Vagina (tissue), 2 donors: Measurements from ENCODE around the gene PLP2. TPM values are rescaled to one million over a fixed set of nuclear protein-coding genes. Genes with fewer than 3 reads are reported as not detected.
"Not testable (repeated sequence)": the region's sequence is repeated elsewhere in the genome, so short reads cannot be mapped to it uniquely, and the experiment has no call there.

Experiments
- DNase-seq, 2 donors: peaks; one replicate each; pipeline ENCODE4 v3.0.0-alpha.2; 2017; ENCODE audit errors: extremely low spot score in 2 of 2
- H3K27ac ChIP-seq: fragments of 200-600 bp; sonication (generic); one replicate; pipeline ENCODE4 v1.5.1; 2019
- H3K27me3 ChIP-seq: fragments of 200-600 bp; sonication (generic); one replicate; pipeline ENCODE4 v1.5.1; 2019
- H3K36me3 ChIP-seq, 2 donors: fragments of 200-600 bp; sonication (generic); one replicate each; pipeline ENCODE4 v1.5.1; 2017 to 2019
- H3K4me1 ChIP-seq: fragments of 200-600 bp; sonication (generic); one replicate; pipeline ENCODE4 v1.5.1; 2019
- H3K4me3 ChIP-seq, 2 donors: fragments of 200-600 bp; sonication (generic); 1 replicate in 1 of 2; 2 replicates in 1 of 2; pipeline ENCODE4 v1.5.1; 2016 to 2019
- H3K9me3 ChIP-seq: fragments of 200-600 bp; sonication (generic); one replicate; pipeline ENCODE4 v1.5.1; 2019
- CTCF ChIP-seq, 3 experiments: fragments of 450-650 bp in 2 of 3; fragments of 200-600 bp in 1 of 3; sonication (generic) in 1 of 3; IDR thresholded peaks; one replicate each; pipeline ENCODE4 v1.5.1; 2017 to 2019; ENCODE audit warnings: antibody characterized with exemption in 3 of 3, mild to moderate bottlenecking in 2 of 3, moderate library complexity in 2 of 3
- POLR2A ChIP-seq, 2 donors: fragments of 450-650 bp; IDR thresholded peaks; one replicate each; pipeline ENCODE4 v1.6.1; 2017; ENCODE audit warnings: antibody characterized with exemption in 2 of 2, mild to moderate bottlenecking in 2 of 2, moderate library complexity in 2 of 2
- POLR2AphosphoS5 ChIP-seq, 2 donors: sonication (generic); formaldehyde crosslinking; IDR thresholded peaks; one replicate each; pipeline ENCODE4 v1.9.0; 2017; ENCODE audit warnings: antibody characterized with exemption in 2 of 2, mild to moderate bottlenecking in 2 of 2, low read depth in 1 of 2; ENCODE audit not compliant: insufficient read depth in 1 of 2
- intact Hi-C: fragments of 100-400 bp; cut with DNase I; formaldehyde crosslinking; loops from one replicate; pipeline ENCODE4 v1.15.1; 2023
- total RNA-seq: library from RNA; depleted of rRNA; stranded (reverse); fragments of >200 nt; gene quantifications from one replicate; pipeline ENCODE4 v1.2.3, GENCODE V29; 2016

PLP2 gene
- total RNA-seq, 1 donor from 2014 or later, result 81.3 TPM

GRCh38 chrX:49137492-49137891 lies 34.2 kb upstream of the PLP2 start:
- H3K9me3 ChIP-seq, result peaks cover 9% of the 10 kb centered on the region
- H3K36me3 ChIP-seq, result no peaks in the 10 kb centered on the region
- intact Hi-C loops, result no loop called here
- H3K27me3 ChIP-seq, result no peaks in the 10 kb centered on the region
- DNase-seq, result no peak
- no peak overlapping the region for H3K4me3 ChIP-seq
- no peak overlapping the region for H3K27ac ChIP-seq
- TF ChIP-seq POLR2AphosphoS5 (IDR thresholded peaks at IDR 0.05; ENCODE audit: insufficient read depth in 1 of 2, low read depth in 1 of 2), result no peak
- no peak for TF ChIP-seq POLR2A (IDR thresholded peaks at IDR 0.05)
- no peak for TF ChIP-seq CTCF (IDR thresholded peaks at IDR 0.05)
- H3K4me1 ChIP-seq, result no peaks in the 10 kb centered on the region

- Histone ChIP-seq H3K27ac (no peak overlapping the region), H3K4me3 (no peak overlapping the region), H3K36me3 (no peaks in the 10 kb centered on the region), H3K4me1 (no peaks in the 10 kb centered on the region), H3K27me3 (no peaks in the 10 kb centered on the region), H3K9me3 (peaks cover 9% of the 10 kb centered on the region)
- TF ChIP-seq CTCF (IDR thresholded peaks at IDR 0.05), result no peak
- TF ChIP-seq POLR2AphosphoS5 (IDR thresholded peaks at IDR 0.05; ENCODE audit: insufficient read depth in 1 of 2, low read depth in 1 of 2), result no peak
- no peak for TF ChIP-seq POLR2A (IDR thresholded peaks at IDR 0.05)
- intact Hi-C loops, result no loop called here
- no peak for DNase-seq
Observed at GRCh38 chrX:49139713-49140112, 32.0 kb upstream of the PLP2 start.

- H3K27me3 ChIP-seq, H3K4me3 ChIP-seq, H3K27ac ChIP-seq, DNase-seq, intact Hi-C loops, H3K9me3 ChIP-seq, H3K36me3 ChIP-seq, H3K4me1 ChIP-seq: not testable (repeated sequence)
Observed at GRCh38 chrX:49142264-49142663, 29.4 kb upstream of the PLP2 start.

GRCh38 chrX:49143154-49143553 lies 28.5 kb upstream of the PLP2 start:
- intact Hi-C loops, H3K4me1 ChIP-seq, H3K27me3 ChIP-seq, H3K4me3 ChIP-seq, H3K9me3 ChIP-seq, H3K27ac ChIP-seq, H3K36me3 ChIP-seq, DNase-seq: not testable (repeated sequence)

- Histone ChIP-seq H3K4me3 (no peak overlapping the region), H3K36me3 (no peaks in the 10 kb centered on the region), H3K4me1 (no peaks in the 10 kb centered on the region), H3K27me3 (no peaks in the 10 kb centered on the region), H3K9me3 (no peaks in the 10 kb centered on the region), H3K27ac (no peak overlapping the region)
- no peak for DNase-seq
- TF ChIP-seq CTCF (IDR thresholded peaks at IDR 0.05), result no peak
- no peak for TF ChIP-seq POLR2A (IDR thresholded peaks at IDR 0.05)
- no peak for TF ChIP-seq POLR2AphosphoS5 (IDR thresholded peaks at IDR 0.05; ENCODE audit: insufficient read depth in 1 of 2, low read depth in 1 of 2)
- intact Hi-C loops, result no loop called here
Observed at GRCh38 chrX:49147282-49147681, 24.4 kb upstream of the PLP2 start.

- TF ChIP-seq CTCF (IDR thresholded peaks at IDR 0.05), result no peak
- TF ChIP-seq POLR2A (IDR thresholded peaks at IDR 0.05), result no peak
- TF ChIP-seq POLR2AphosphoS5 (IDR thresholded peaks at IDR 0.05; ENCODE audit: insufficient read depth in 1 of 2, low read depth in 1 of 2), result no peak
- H3K36me3 ChIP-seq, result no peaks in the 10 kb centered on the region
- H3K27ac ChIP-seq, result no peak overlapping the region
- intact Hi-C loops, result no loop called here
- no peaks in the 10 kb centered on the region for H3K27me3 ChIP-seq
- H3K4me3 ChIP-seq, result no peak overlapping the region
- H3K4me1 ChIP-seq, result no peaks in the 10 kb centered on the region
- DNase-seq, result no peak
- H3K9me3 ChIP-seq, result no peaks in the 10 kb centered on the region
Observed at GRCh38 chrX:49147936-49148335, 23.8 kb upstream of the PLP2 start.

- H3K4me1 ChIP-seq, DNase-seq, H3K36me3 ChIP-seq, H3K27ac ChIP-seq, H3K4me3 ChIP-seq, H3K9me3 ChIP-seq, intact Hi-C loops, H3K27me3 ChIP-seq: not testable (repeated sequence)
Observed at GRCh38 chrX:49148390-49149100, 23.2 kb upstream of the PLP2 start.

- DNase-seq, H3K9me3 ChIP-seq, H3K4me3 ChIP-seq, intact Hi-C loops, H3K36me3 ChIP-seq, H3K27me3 ChIP-seq, H3K27ac ChIP-seq, H3K4me1 ChIP-seq: not testable (repeated sequence)
Observed at GRCh38 chrX:49149291-49149690, 22.4 kb upstream of the PLP2 start.
